IPS DF 6.9 (cell line): ENCODE measurements around the gene DNAAF3.
"Not testable (repeated sequence)": the region's sequence is repeated elsewhere in the genome, so short reads cannot be mapped to it uniquely, and the experiment has no call there.

Experiments
- DNase-seq: peaks from one replicate; pipeline ENCODE4 v3.0.0-alpha.2; 2013; ENCODE audit warnings: low read depth, low spot score
- H3K27ac ChIP-seq: one replicate; pipeline ENCODE4 v1.5.1; 2013; ENCODE audit warnings: low read length, control low read depth
- H3K27me3 ChIP-seq: 2 replicates; pipeline ENCODE4 v1.6.1; 2013; ENCODE audit warnings: mild to moderate bottlenecking, low read length; ENCODE audit not compliant: control insufficient read depth, insufficient read depth
- H3K36me3 ChIP-seq: 2 replicates; pipeline ENCODE4 v1.6.1; 2013; ENCODE audit warnings: low read length; ENCODE audit not compliant: control insufficient read depth, insufficient read depth
- H3K4me1 ChIP-seq: 2 replicates; pipeline ENCODE4 v1.6.1; 2013; ENCODE audit warnings: low read length; ENCODE audit not compliant: control insufficient read depth, insufficient read depth
- H3K4me3 ChIP-seq: 2 replicates; pipeline ENCODE4 v1.5.1; 2013; ENCODE audit warnings: mild to moderate bottlenecking, low read length
- H3K9me3 ChIP-seq: 2 replicates; pipeline ENCODE4 v1.6.1; 2013; ENCODE audit warnings: low read length, inconsistent platforms; ENCODE audit not compliant: control insufficient read depth, insufficient read depth
- WGBS: extraction: QIAGEN DNeasy Blood & Tissue Kit; methylation state at CpG from one replicate; pipeline ENCODE4 v1.1.7; 2013; ENCODE audit warnings: mixed read lengths, missing lambda C conversion rate; ENCODE audit not compliant: insufficient read length, insufficient coverage; 5-methylcytosine and 5-hydroxymethylcytosine counted together

The DNAAF3 gene

GRCh38 chr19:55161571-55162322 lies 4.7 kb downstream of the DNAAF3 start:
- DNase-seq = no peak
- Histone ChIP-seq H3K4me3 (no peak overlapping the region), H3K9me3 (no peaks in the 10 kb centered on the region), H3K27me3 (no peaks in the 10 kb centered on the region; the same call in 1 of the 2 replicates), H3K27ac (no peak overlapping the region), H3K36me3 (no peaks in the 10 kb centered on the region), H3K4me1 (peaks cover 7% of the 10 kb centered on the region)
- no CpG with 5 or more reads among the region's 61 CpGs for whole genome bisulfite sequencing

- no peaks in the 10 kb centered on the region; the same call in 1 of the 2 replicates for H3K27me3 ChIP-seq
- H3K36me3 ChIP-seq = no peaks in the 10 kb centered on the region
- DNase-seq = no peak
- H3K4me1 ChIP-seq = peaks cover 7% of the 10 kb centered on the region
- peak overlapping the region; percentile 29; the same call in 1 of the 2 replicates for H3K4me3 ChIP-seq
- H3K9me3 ChIP-seq = no peaks in the 10 kb centered on the region
- WGBS = no CpG with 5 or more reads among the region's 32 CpGs
- no peak overlapping the region for H3K27ac ChIP-seq
Measured at GRCh38 chr19:55160986-55161365, 5.4 kb downstream of the DNAAF3 start.

DNA sequence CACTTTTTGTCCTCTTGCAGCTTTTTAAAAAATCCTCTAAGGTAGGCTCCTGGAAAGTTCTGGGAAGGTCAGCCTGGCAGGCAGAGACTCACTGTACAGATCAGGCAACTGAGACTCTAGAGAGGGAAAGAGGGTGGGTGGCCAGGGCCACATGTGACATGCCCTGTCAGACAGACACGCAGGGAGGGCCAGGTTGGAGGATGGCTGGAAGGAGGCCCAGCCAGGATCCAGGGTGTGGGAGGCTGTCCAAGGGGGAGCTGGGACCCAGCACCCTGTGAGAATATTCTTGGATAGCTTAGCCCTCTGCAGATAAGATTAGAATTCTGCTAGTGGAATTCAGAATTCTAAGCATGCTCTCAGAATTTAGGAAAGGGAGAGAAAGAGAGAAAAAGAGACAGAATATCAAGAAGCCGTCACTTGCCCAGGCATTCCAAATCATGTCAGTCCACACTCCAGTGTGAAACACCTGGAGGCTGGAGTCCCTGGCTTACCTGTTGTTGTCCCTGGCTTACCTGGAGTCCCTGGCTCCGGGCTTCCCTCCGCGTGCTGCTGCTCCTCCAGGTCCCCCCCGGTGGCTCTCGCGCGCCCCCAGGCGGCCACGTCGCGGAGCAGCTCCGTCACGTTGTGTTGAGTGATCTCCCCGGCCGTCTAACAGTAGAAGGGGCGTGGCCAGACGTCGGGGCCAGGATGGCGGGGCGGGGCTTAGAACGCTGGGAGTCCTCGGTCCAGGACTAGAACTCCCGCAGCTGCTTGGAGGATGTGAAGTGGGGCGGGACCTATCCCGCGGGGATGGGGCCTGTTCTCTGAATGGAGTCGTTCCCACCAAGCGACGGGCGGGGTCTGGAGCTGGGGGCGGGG lies 6.1 kb downstream of the DNAAF3 start:
- DNase-seq = no peak
- no peak overlapping the region; the same call in 1 of the 2 replicates for H3K4me3 ChIP-seq
- no peak overlapping the region for H3K27ac ChIP-seq
- no peaks in the 10 kb centered on the region for H3K9me3 ChIP-seq
- no peaks in the 10 kb centered on the region for H3K36me3 ChIP-seq
- H3K27me3 ChIP-seq = no peaks in the 10 kb centered on the region; the same call in 1 of the 2 replicates
- H3K4me1 ChIP-seq = peaks cover 7% of the 10 kb centered on the region
- no CpG with 5 or more reads among the region's 33 CpGs for WGBS

- no peak for DNase-seq
Measured at GRCh38 chr19:55158848-55159749, 7.3 kb downstream of the DNAAF3 start.

GRCh38 chr19:55158423-55158822 lies 8.0 kb downstream of the DNAAF3 start:
- DNase-seq = no peak

More at GRCh38 chr19:55158848-55159749, 7.3 kb downstream of the DNAAF3 start:
- Histone ChIP-seq H3K9me3 (no peaks in the 10 kb centered on the region), H3K4me1 (peaks cover 7% of the 10 kb centered on the region), H3K36me3 (no peaks in the 10 kb centered on the region), H3K27ac (no peak overlapping the region), H3K27me3 (no peaks in the 10 kb centered on the region; the same call in 1 of the 2 replicates), H3K4me3 (no peak overlapping the region)
- WGBS = no CpG with 5 or more reads among the region's 18 CpGs

DNA sequence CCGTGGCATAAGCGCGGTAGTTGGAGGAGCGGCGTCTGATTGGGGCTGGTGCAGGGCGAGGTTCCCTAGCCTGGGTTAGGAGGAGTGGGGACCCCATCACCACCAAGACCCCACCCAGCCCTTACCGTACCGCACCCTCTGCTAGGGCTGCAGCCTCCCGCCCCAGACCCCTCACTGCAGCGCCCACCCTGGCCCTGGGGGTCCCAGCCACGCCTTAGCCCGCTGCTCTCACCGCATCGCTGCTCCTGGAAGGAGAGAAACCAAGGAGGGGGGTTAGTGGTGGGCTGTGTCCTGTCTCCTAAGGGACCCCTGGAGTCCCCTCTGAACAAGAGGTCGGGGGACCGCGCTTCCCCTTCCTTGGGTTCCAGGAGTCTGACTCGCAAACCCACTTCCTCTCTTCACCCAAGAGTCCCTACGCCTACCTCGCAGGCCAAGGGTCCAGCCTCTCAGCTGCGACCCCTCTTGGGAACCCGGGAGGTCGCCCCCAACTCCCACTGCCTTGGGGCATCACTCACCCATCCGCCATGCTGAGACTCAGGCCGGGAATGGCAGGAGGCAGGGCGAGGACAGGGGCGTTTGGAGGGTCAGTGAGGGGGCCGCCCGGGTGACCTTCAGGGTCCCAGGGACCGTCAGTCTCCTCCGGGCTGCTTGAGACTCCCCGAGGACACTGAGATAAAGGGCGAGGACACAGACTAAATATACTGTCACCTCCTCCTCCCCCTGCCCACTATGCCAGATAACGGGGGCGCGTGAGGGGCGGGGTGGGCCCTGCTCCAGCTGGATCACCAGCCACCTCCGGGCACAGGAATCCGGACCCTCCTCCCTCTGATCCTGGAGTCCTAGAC lies 9.1 kb downstream of the DNAAF3 start, which contains the start of gene TNNI3:
TSS of gene TNNI3 (minus strand) at position 669 of the 845 bp plus-strand sequence. CDS start at position 526, 143 bp downstream.
- Histone ChIP-seq H3K4me1 (peaks cover 7% of the 10 kb centered on the region), H3K27me3 (no peaks in the 10 kb centered on the region; the same call in 1 of the 2 replicates), H3K36me3 (no peaks in the 10 kb centered on the region), H3K9me3 (no peaks in the 10 kb centered on the region), H3K4me3 (peak within 1 kb of the TSS; percentile 48; the same call in 1 of the 2 replicates), H3K27ac (no peak within 1 kb of the TSS)
- no CpG with 5 or more reads among the region's 39 CpGs for WGBS
- no peak for DNase-seq

More at GRCh38 chr19:55158423-55158822, 8.0 kb downstream of the DNAAF3 start:
- H3K27ac ChIP-seq = no peak overlapping the region
- H3K4me3 ChIP-seq = no peak overlapping the region
- H3K36me3 ChIP-seq = no peaks in the 10 kb centered on the region
- WGBS = no CpG with 5 or more reads among the region's 4 CpGs
- H3K27me3 ChIP-seq = no peaks in the 10 kb centered on the region; the same call in 1 of the 2 replicates
- H3K4me1 ChIP-seq = peaks cover 7% of the 10 kb centered on the region
- no peaks in the 10 kb centered on the region for H3K9me3 ChIP-seq

GRCh38 chr19:55156202-55157063 lies 10.0 kb downstream of the DNAAF3 start:
- peaks cover 7% of the 10 kb centered on the region for H3K4me1 ChIP-seq
- no peak overlapping the region for H3K27ac ChIP-seq
- no peaks in the 10 kb centered on the region for H3K36me3 ChIP-seq
- peak overlapping the region; percentile 48; the same call in 1 of the 2 replicates for H3K4me3 ChIP-seq
- H3K9me3 ChIP-seq = no peaks in the 10 kb centered on the region
- H3K27me3 ChIP-seq = no peaks in the 10 kb centered on the region
- no CpG with 5 or more reads among the region's 52 CpGs for WGBS
- no peak for DNase-seq

DNA sequence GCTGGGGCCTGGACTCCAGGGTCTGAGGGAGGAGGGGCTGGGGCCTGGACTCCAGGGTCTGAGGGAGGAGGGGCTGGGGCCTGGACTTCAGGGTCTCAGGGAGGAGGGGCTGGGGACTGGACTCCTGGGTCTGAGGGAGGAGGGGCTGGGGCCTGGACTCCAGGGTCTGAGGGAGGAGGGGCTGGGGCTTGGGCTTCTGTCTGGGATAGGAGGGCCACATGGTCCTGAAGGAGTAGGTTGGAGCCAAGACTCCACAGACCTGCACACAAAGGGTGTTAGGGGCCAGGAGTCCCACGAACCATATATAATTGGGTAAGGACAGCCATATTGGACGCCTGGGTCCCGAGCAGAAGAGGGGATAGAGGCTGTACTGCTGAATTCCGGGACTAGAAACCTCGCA lies 10.6 kb downstream of the DNAAF3 start:
- not testable (repeated sequence) for H3K4me1 ChIP-seq, H3K27ac ChIP-seq, H3K36me3 ChIP-seq, H3K9me3 ChIP-seq, DNase-seq, H3K27me3 ChIP-seq
- WGBS = no CpG with 5 or more reads among the region's 5 CpGs
- H3K4me3 ChIP-seq = peak overlapping the region; percentile 48; the same call in 1 of the 2 replicates
